HG03521 (cell line): Measurements from ENCODE around the gene MEGF6.

Source experiments
- ATAC-seq: cut with Tn5 transposase; IDR thresholded peaks from one replicate; pipeline ENCODE4 v1.9.1; 2021; ENCODE audit warnings: mild to moderate bottlenecking, moderate library complexity; ENCODE audit not compliant: unreplicated experiment

Gene MEGF6

DNA sequence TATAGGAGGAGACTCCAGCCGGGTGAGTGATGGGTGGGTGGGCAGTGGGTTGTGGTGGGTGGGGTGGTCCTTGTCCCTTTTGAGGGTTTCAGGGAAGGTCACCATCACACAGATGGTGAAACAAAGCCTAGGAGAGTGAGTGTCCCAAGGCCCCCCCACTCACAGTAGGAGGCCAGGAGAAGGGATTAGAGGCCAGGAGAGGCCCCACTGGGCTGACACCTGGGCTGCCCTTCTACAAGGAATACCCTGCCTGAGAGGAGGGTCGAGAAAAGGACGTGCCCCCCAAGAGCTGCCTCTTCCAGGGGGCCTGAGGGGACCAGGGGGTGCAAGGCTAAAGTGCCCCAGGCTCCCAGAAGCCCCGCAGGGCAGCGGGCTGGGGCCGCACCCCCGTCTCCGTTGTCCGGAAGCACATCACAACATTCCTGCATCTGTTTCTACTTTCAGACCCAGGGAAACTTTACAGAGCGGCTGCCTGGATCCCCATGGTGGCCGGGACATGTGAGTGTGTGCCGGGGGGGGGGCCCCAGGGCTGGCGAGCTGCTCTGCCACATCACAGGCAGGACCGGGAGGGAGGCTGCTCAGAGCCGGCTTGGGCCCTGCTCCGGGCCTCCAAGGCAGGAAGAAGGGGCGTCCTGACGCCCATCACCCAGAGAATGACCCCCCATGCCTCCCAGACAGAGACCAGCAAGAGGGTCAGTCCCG lies 88.6 kb downstream of the MEGF6 start:
- ATAC-seq: no peak

DNA sequence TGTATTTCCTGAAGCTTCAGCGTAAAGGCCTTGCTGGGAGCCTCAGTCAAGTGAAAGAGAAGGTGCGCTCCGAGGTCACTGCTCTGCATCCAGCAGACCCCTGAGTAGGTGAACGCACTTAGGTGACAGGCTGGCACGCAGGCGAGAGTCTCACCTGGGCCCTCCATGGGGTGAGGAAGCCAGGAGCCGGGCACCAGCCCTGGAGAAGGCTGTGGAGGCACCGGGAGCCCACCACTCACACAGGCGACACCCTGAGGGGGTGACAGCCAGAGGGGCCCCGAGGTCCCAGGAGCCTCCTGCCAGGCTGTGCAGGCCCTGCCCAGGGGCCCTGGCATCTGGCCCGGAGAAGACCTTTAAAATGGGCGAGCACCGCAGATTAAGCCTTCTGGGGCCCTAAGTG lies 89.2 kb downstream of the MEGF6 start:
- ATAC-seq: no peak

DNA sequence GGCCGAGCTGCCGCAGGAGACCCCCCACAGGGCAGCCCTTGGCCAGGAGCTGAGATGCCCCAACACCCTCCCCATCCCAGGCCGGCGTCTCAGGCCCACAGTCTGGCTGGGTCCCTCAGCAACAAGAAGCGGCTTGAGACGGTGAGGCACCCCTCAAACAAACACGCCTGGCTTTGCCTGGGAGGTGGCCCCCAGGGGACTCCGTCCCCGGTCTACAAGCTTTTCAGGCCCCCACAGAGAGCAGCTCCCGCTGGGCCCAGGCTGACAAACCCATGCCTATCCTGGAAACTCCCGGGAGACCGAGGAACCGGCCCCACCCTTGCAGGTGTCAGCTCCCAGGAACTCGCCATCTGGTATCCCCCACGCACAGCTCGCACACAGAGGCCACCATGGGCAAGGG lies 89.9 kb downstream of the MEGF6 start:
- no peak for ATAC-seq

DNA sequence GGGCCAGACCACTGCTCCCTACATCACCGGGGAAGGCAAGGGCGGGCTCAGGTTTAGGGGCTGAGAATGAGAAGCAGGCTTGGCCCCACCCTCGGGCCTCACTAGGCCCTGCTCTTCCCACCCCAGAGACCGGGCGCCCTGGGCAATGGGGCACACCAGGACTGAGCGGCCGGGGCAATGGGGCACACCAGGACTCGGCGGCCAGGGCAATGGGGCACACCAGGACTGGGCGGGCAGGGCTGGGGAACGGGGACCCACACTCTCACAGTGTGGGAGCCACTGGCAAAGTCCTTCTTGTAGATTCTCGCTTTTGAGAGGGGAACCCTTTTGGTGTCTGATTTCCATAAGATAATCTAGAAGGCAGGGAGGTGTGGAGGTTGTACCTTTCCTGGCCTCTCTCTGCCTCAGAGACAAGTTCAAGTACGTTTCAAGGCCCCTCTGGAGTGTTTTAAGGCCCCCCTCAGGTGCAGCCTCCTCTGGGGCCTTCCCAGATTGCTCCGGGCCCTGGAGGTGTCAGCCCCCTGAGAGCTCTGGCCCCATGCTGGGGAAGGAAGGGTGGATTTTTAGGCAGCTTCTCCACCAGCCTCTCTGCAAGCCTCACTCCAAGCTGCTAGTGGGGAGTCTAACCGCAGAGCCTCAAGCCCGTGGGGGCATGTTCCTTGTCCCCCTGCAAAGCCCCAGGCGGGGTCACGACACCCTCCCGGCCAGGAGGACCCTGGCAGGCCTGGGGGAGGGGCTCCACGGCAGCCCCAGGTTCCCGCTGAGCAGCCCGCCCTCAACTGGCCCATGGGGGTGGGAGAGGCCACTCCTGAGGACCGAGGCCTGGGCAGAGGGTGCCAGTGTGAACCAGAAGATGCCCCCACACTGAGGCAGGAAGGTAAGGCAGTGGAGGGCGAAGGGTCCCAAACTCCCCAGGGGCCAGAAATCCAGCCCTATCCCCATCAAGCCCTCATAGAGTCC lies 90.6 kb downstream of the MEGF6 start:
- no peak for ATAC-seq

DNA sequence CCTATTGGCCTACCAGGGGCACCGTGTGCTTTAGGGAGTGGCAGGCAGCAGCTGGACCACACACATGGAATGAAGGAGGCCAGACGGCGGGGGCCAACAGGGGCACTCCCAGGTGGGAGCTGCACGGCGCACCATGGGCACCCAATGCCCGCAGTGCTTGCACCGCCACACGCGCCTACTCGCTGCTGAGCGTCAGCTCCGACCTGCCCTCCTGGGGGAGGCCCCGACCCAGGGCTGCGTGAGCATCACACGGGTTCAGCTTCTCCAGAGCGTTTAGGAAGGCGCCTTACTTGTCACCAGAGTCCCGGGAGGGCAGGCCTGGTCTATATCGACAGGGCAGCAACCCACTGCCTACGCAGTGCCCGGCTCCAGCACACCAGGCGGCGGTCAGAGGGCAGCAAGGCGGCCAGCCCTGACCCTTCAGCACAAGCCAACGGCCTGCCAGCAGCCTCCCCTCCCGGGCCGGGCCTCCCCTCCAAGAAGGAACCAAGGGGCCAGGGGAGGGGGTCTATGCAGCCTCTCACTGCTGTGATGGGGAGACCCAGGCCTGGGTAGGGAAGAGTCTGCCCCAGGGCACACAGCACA lies 91.9 kb downstream of the MEGF6 start:
- ATAC-seq: no peak

DNA sequence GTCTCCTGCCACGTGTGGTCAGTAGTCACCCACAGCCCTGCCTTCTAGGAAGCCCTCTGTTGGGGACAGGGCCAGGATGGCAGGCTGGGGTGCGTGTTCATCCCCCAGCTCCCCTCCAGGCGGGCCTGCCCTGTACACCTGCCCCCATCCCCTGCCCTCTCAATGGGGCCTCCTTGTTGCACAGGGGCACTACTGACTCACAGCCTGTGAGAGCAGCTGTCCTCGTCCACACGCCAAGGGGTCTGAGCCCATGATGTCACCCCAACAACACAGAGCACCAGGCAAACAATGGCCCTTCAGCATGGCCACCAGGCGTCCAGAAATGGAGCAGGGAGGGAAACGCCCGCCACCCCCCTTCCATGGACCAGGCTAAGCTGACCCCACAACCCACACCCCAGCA lies 92.6 kb downstream of the MEGF6 start:
- ATAC-seq: no peak

DNA sequence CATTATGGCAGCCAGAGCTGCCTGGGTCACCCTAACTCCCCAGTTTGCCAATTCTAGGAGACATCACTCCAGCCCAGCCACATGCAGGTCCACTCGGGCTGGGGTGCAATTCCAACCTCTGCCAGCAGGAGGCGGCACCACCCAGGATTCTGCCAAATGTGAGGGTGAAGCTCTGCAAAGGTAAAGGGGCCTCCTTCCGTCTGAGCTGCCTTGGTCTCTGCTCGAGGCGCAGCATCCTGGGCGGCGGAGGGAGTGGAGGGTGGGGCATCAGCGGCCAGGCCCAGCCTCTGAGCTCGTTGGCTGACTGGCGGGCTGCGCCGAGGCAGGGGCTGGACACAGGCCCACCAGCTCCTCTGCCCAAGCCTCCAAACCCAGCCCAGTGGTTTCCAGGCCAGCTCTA lies 93.1 kb downstream of the MEGF6 start:
- no peak for ATAC-seq

DNA sequence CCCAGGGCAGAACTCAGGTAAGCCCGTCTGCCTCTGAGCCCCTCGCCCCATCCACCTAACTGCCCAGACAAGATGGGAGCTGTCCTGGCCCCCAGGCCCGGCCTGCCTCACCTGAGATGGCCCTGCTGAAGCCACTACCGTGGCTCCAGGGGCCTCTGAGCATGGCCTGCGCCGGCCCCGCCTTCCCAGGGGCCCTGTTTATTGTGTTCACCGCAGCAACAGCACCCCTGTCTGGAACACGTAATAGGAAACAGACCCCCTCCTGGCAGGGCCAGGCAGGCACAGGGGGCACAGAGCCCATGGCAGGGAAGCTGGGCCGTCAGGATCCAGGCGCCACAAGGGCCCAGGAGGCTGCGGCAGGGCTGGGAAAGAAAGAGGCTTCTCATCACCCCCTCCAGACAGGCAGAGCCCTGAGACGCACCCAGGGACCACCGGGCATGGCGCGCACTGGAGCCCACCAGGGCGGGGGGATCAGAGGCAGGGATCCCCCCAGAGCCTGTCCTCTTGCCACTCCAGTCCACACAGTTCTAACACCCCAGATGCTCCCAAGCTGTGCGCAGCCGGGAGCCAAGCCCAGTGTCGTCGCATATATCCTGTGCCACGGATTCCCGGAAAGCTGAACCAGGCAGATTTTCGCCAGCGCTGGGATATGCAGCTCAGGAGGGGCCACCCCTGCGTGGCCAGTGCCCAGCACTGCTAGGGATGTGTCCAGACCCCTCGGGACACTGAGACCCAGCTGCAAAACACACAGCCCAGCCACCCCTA lies 94.2 kb downstream of the MEGF6 start:
- no peak for ATAC-seq

DNA sequence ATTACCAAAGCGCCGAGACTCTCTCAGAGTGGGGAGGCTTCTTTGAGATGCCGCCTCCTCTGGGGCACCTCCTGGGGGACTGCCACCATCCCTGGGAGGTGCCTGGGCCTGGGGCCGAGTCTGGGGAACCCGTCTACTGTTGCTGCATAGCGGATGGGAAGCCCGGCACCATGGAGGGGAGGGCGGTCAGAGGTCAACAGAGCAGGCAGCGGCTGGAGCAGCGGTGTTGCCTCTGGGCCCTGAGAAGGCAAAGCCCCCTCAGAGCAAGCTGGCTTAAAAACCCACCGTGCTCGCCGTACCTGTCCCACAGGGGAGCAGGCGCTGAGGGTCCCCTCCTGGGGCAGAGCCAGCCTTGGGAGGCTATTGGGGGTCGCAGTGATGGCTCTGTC lies 94.8 kb downstream of the MEGF6 start:
- ATAC-seq: no peak

DNA sequence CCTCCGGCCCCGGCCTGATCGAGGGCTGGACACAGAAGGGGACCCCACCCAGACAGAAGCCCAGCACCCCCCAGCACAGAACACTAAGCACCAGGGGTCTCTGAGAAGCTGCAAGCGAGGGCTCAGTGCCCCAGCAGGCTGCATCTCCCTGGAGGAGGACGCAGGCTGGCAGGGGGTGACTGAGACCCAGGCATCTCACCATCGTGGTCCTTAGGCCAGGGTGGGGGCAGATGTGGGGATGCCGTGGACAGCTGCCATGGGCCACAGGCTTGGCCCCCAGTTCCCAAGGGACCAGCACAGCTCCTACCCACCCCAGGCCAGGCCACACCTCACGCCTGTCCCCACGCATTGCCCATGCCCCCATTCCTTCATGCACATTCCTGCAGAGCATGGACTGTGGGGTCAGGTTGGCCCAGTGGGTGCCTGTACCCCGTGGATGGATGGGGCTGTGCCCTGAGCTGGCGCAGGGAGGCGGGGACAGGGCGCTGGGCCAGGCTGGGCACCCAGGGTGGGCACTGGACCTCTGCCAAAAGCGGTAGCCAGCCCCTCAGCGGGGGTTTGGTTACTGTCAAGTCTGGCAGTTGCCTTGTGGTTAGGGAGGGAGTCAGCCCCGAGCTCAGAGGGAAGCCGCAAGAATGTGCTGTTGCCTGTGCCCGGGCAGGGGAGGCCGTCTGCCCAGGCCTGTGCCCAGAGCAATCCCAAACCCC lies 95.4 kb downstream of the MEGF6 start:
- ATAC-seq: no peak

DNA sequence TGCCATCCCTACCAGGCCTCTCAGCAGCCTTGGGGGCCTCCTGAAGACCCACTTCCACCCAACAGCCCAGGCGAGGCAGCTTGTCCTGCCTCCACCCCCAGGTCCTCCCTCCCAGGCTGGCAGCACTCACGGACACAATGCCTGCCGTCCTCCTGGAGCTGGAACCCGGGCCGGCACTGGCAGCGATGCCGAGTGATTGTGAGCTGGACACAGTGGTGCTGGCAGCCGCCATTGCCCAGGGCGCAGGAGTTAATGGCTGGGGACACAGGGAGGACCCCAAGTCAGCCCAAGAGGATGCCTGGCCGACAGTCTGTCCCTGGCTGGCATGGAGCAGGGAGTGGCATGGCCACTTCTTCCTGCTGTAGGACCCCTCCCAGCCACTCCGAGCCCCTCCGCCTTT lies 96.0 kb downstream of the MEGF6 start:
- ATAC-seq: no peak

DNA sequence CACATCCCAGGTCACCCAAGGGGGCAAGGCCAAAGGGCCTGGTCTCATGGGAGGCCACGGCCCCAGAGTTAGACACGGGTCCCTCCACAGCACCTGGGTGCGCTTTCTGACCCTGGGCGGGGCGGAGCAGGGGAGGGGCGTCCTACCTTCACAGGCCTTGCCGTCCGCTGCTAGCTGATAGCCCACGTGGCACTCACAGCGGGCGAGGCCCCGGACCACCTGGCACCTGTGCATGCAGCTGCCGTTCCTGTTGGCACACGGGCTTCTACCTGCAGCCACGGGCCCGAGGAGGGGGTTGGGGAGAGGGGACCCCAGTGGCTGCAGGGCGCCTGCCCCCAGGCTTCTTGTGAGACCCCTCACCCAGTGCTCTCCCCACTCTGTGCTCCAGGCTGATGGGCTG lies 96.9 kb downstream of the MEGF6 start:
- ATAC-seq: no peak

DNA sequence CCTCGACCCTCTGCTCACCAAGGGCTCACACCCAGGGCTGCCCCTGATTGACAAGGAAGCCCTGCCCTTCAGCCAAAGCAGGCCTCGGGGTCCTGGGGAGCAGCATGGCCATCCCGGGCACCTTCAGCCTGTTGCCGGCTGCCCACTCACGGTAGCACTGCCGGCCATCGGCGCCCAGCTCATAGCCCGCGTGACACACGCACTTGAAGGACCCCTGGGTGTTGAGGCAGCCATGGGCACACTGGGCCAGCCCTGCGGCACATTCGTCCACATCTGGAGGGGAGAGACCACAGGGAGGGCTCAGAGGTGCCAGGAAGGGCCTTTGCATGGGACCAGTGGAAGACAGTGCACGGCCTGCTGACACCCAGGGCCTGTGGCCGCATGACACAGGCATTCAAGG lies 99.5 kb downstream of the MEGF6 start:
- no peak for ATAC-seq

DNA sequence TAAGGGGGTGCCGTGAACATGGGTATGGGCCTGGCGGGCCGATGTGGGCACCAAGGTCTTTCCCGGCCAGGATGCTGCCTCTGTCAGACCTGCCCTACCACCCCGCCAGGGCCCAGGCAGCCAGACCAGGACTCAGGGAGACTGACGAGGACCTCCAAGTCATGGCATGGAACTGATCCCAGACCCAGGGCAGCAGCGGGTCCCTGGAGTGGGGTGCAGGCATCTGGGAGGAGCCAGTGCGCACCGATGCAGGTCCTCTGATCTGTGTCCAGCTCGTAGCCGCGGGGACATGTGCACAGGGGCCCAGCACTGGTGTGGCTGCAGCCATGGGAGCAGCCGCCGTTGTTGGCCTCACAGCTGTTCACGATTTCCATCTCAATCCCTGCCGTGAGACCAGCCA lies 100.0 kb downstream of the MEGF6 start:
- ATAC-seq: no peak

DNA sequence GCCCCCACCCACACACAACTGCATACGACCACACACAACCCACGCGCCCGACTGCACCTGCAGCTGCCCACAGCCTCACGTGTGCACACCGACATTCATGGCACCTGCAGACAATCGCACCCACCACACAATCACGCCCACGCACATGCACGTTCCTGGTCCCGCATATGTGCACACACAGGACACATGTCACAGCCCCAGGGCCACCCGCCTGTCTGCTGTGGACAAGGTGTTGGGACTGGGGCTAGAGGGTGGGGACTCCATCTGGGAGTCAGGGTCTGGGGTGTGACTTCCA lies 100.4 kb downstream of the MEGF6 start:
- no peak for ATAC-seq

DNA sequence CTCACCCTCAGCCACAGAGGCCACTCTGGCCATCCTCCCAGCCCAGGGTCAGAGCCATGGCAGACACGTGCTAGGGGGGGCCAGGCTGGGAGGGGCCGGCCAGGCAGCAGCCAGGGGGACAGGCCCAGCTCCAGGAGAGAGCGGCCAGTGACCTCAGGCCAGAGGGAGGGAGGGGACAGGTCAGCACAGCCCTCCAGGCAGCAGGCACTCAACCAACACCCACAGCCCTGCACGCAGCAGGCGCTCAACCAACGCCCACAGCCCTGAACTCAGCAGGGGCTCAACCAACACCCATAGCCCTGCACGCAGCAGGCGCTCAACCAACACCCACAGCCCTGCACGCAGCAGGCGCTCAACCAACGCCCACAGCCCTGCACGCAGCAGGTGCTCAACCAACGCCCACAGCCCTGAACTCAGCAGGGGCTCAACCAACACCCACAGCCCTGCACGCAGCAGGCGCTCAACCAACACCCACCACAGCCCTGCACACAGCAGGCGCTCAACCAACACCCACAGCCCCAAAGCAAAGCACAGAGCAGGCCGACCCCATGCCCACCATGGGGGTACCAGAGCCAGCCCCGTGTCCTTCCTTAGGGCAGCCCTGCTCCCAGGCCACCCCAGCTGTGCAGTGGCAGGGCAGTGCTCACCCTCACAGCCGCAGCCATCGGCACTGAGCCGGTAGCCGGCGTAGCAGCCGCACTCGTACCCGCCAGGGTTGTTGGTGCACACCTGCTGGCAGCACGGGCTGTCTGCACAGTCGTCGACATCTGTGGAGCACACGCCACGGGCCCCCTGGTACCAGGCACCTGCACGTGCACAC lies 101.0 kb downstream of the MEGF6 start:
- no peak for ATAC-seq

DNA sequence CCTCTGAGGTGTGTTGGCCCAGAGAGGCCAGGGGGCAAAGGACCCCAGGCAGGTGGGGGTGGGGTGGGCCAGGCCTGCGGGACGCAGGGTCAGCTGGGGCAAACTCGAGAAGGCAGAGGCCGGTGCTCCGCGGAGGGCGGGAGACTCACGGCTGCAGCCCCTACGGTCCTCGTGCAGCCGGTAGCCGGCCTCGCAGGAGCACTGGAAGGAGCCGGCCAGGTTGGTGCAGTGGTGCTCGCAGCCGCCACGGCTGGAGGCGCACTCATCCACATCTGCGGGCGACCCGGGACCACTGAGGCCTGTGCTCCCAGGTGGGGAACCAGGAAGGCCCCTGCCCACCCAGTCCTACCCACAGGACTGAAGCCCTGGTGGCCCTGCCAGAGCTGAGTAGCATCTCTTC lies 101.6 kb downstream of the MEGF6 start:
- no peak for ATAC-seq

DNA sequence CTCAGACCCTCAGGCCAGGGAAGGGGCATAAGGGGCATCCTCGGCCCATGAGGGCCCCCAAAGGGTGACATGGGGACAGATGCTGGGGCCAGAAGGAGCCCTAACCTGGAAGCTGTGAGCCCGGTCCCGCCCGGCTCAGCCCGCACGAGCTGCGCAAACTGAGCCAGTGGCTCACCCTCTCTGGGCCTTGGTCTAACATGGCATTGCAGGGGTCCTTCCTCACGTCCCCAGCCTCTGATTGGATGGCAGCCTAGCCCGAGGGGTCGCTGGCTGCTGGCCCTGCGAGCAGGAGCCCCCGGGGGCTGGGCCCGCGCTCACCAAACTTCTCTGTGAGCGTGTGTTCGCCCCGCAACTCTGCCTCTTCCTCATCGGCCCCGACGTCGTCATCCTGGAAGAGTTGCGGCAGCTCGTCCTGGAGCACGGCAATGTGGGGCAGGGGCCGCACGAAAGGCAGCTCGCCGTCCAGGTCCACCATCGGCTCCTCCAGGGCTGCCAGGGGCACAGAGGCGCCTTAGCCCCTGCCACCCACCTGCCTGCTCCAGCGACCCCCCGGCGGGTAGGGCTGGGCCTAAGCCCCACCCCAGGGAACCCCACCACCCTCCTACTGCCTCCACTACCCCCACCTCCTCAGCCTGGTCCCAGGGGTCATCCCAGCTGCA lies 102.4 kb downstream of the MEGF6 start:
- ATAC-seq: no peak

DNA sequence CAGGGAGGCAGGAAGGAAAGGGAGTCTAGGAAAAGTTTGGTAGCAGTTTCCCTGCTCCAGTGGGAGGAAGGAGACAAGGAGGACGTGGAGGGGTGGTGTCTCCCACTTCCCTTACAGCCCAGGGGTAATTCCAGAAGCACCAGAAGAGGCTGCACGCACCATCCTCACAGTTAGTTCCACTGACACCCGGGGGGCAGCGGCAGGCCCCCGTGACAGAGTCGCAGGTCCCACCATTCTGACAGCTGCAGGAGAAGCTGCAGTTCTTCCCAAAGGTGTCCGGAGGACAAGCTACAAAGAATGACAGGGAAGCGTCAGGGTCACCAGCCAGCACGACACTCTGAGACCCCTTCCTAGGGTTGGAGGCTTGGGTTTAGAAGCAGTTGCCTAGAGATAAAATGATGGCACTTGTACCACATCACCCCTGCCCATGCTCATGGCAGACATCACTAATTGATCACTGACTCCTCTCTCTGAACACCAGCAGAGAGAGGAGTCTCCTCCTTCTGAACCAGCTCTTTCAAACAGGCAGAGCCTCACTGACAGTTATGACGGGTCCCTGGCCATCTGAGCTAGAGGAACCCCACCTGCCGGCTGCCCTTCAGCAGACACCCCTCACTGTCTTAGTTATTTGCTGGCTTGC lies 103.6 kb downstream of the MEGF6 start:
- no peak for ATAC-seq
